ENCODE data around the gene TBX3.

GRCh38 chr12:114689075-114689994, 5.4 kb upstream of the TBX3 start:
- TF ChIP-seq REST (IDR thresholded peaks at IDR 0.05) (no peak), CTCF (IDR thresholded peaks at IDR 0.05) (no peak), EHMT2 (IDR thresholded peaks at IDR 0.05; ENCODE audit: low read depth) (no peak), RAD21 (conservative IDR thresholded peaks at IDR 0.05 in 1 of 2, IDR thresholded peaks at IDR 0.05 in 1 of 2) (no peak), CHD2 (IDR thresholded peaks at IDR 0.05; ENCODE audit: low read length, partially characterized antibody) (no peak), CEBPB (IDR thresholded peaks at IDR 0.05) (no peak), EP300 (IDR thresholded peaks at IDR 0.05) (no peak), POLR2A (IDR thresholded peaks at IDR 0.05; ENCODE audit: low read length) (no peak), POLR2AphosphoS2 (conservative IDR thresholded peaks at IDR 0.05; ENCODE audit: low read length) (no peak), MAX (IDR thresholded peaks at IDR 0.05) (no peak)
- TF ChIP-seq, protein P1, sequence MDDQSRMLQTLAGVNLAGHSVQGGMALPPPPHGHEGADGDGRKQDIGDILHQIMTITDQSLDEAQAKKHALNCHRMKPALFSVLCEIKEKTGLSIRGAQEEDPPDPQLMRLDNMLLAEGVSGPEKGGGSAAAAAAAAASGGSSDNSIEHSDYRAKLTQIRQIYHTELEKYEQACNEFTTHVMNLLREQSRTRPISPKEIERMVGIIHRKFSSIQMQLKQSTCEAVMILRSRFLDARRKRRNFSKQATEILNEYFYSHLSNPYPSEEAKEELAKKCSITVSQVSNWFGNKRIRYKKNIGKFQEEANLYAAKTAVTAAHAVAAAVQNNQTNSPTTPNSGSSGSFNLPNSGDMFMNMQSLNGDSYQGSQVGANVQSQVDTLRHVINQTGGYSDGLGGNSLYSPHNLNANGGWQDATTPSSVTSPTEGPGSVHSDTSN (IDR thresholded peaks at IDR 0.05) = no peak

Data from A549 (cell line).